Esophagus (tissue), 2 donors: ENCODE measurements around the gene GNA15. TPM values are rescaled to one million over a fixed set of nuclear protein-coding genes. Genes with fewer than 3 reads are reported as not detected.
"Not testable (repeated sequence)": the region's sequence is repeated elsewhere in the genome, so short reads cannot be mapped to it uniquely, and the experiment has no call there.

Source experiments
- H3K27ac ChIP-seq, 2 donors: one replicate each; pipeline ENCODE4 v1.5.1; 2013; ENCODE audit warnings: low read depth in 2 of 2, mild to moderate bottlenecking in 2 of 2, inconsistent platforms in 1 of 2, low read length in 1 of 2, moderate library complexity in 1 of 2
- H3K27me3 ChIP-seq, 2 donors: one replicate each; pipeline ENCODE4 v1.6.1; 2013; ENCODE audit warnings: low read length in 2 of 2, control low read depth in 1 of 2, mild to moderate bottlenecking in 1 of 2; ENCODE audit not compliant: insufficient read depth in 2 of 2, control insufficient read depth in 1 of 2
- H3K36me3 ChIP-seq, 2 donors: one replicate each; pipeline ENCODE4 v1.6.1; 2013; ENCODE audit warnings: low read length in 1 of 2; ENCODE audit not compliant: control insufficient read depth in 2 of 2, insufficient read depth in 2 of 2
- H3K4me1 ChIP-seq, 2 donors: one replicate each; pipeline ENCODE4 v1.6.1; 2013; ENCODE audit warnings: low read length in 1 of 2; ENCODE audit not compliant: control insufficient read depth in 2 of 2, insufficient read depth in 2 of 2
- H3K4me3 ChIP-seq, 2 donors: one replicate each; pipeline ENCODE4 v1.5.1; 2013; ENCODE audit warnings: low read length in 2 of 2, mild to moderate bottlenecking in 2 of 2, low read depth in 1 of 2, moderate library complexity in 1 of 2
- H3K9me3 ChIP-seq, 2 donors: one replicate each; pipeline ENCODE4 v1.6.1; 2013; ENCODE audit warnings: mild to moderate bottlenecking in 2 of 2, low read depth in 1 of 2, low read length in 1 of 2, moderate library complexity in 1 of 2; ENCODE audit not compliant: control insufficient read depth in 2 of 2, insufficient read depth in 1 of 2
- WGBS, 2 donors: extraction: QIAGEN DNeasy Blood & Tissue Kit; methylation state at CpG; one replicate each; pipeline ENCODE4 v1.1.7; 2013; 5-methylcytosine and 5-hydroxymethylcytosine counted together
- polyA plus RNA-seq, 2 donors: library from polyadenylated mRNA; stranded (reverse); fragments of 200-250 nt; gene quantifications; one replicate each; pipeline ENCODE4 v1.2.3, GENCODE V29; 2013
- donor health status: healthy with polysubstance abuse.
- donor health status: Bipolar disorder and iron deficiency.

Gene GNA15, protein sequence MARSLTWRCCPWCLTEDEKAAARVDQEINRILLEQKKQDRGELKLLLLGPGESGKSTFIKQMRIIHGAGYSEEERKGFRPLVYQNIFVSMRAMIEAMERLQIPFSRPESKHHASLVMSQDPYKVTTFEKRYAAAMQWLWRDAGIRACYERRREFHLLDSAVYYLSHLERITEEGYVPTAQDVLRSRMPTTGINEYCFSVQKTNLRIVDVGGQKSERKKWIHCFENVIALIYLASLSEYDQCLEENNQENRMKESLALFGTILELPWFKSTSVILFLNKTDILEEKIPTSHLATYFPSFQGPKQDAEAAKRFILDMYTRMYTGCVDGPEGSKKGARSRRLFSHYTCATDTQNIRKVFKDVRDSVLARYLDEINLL
- polyA plus RNA-seq = 100 to 1,000 TPM; 118 to 135 TPM

DNA sequence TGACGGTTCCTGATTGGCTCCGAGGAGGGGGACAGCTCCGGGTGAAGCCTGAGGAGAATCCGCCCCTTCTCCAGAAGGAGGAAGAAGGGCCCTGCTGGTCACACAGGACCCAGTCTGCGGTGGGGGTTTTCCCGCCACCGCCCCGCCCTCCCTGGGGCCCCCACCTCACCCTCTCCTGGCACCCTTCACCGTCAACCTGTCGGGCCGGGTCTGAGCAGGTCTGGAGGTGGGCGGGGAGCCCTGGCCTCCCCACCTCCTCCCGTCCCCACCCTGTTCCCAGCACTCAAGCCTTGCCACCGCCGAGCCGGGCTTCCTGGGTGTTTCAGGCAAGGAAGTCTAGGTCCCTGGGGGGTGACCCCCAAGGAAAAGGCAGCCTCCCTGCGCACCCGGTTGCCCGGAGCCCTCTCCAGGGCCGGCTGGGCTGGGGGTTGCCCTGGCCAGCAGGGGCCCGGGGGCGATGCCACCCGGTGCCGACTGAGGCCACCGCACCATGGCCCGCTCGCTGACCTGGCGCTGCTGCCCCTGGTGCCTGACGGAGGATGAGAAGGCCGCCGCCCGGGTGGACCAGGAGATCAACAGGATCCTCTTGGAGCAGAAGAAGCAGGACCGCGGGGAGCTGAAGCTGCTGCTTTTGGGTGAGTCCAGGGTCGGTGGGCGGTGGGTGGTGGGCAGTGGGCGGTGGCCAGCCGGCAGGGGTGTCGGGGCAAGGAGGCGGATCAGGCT, at the start of gene GNA15:
Gene GNA15 (plus strand): TSS at position 73 of the 723 bp plus-strand sequence. CDS start 418 bp downstream, at position 491.
- H3K4me1 ChIP-seq = peaks cover 2 to 9% of the 10 kb centered on the region in 2 donors
- no peaks in the 10 kb centered on the region for H3K36me3 ChIP-seq
- peak within 1 kb of the TSS; percentile 93 to 94 for H3K27ac ChIP-seq
- peak within 1 kb of the TSS; percentile 68 to 83 for H3K4me3 ChIP-seq
- peaks cover 0 to 2% of the 10 kb centered on the region in 2 donors for H3K9me3 ChIP-seq
- no peaks in the 10 kb centered on the region for H3K27me3 ChIP-seq
- WGBS, 2 donors = 36 to 47% methylated on average over 34 to 40 of the region's 40 CpGs

DNA sequence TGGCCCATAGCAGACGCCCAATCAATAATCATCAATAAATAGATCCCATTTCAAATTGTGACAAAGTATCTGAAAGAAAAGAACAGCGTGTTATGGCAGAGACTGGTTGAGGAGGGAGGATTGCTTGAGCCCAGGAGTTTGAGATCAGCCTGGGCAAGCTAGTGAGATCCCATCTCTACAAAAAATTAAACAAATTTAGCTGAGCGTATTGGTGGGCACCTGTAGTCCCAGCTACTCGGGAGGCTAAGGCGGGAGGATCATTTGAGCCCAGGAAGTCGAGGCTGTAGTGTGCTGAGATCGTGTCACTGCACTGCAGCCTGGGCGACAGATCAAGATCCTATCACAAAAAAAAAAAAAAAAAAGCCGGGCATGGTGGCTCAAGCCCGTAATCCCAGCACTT, 48.1 kb upstream of the GNA15 start:
- H3K36me3 ChIP-seq = no peaks in the 10 kb centered on the region
- no peak overlapping the region for H3K4me3 ChIP-seq
- H3K27me3 ChIP-seq = no peaks in the 10 kb centered on the region
- no peaks in the 10 kb centered on the region for H3K4me1 ChIP-seq
- 83 to 84% methylated on average over 9 to 10 of the region's 10 CpGs for WGBS, 2 donors
- H3K27ac ChIP-seq = no peak overlapping the region
- H3K9me3 ChIP-seq = no peaks in the 10 kb centered on the region

DNA sequence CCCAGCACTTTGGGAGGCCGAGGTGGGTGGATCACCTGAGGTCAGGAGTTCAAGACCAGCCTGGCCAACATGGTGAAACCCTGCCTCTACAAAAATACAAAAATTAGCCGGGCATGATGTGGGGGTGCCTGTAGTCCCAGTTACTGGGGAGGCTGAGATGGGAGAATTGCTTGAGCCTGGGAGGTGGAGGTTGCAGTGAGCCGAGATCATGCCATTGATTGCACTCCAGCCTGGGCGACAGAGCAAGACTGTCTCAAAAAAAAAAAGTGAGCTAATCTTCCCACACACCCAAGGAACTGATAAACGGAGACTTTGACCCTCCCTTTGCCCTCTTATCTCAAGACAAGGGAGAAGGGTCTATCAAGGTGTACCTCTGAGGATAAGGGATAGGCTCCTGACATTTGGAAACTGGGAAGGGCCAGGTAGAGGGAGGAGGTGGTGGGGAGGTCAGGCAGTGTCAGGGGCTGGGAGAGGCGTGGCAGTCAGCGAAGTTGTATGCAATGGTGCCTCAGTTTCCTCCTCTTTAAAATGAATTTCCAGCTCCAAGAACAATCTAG, 46.5 kb upstream of the GNA15 start:
- WGBS, 2 donors = 80 to 81% methylated on average over 7 of the region's 7 CpGs
- H3K4me1 ChIP-seq, H3K36me3 ChIP-seq, H3K4me3 ChIP-seq, H3K27me3 ChIP-seq, H3K9me3 ChIP-seq, H3K27ac ChIP-seq: not testable (repeated sequence)

DNA sequence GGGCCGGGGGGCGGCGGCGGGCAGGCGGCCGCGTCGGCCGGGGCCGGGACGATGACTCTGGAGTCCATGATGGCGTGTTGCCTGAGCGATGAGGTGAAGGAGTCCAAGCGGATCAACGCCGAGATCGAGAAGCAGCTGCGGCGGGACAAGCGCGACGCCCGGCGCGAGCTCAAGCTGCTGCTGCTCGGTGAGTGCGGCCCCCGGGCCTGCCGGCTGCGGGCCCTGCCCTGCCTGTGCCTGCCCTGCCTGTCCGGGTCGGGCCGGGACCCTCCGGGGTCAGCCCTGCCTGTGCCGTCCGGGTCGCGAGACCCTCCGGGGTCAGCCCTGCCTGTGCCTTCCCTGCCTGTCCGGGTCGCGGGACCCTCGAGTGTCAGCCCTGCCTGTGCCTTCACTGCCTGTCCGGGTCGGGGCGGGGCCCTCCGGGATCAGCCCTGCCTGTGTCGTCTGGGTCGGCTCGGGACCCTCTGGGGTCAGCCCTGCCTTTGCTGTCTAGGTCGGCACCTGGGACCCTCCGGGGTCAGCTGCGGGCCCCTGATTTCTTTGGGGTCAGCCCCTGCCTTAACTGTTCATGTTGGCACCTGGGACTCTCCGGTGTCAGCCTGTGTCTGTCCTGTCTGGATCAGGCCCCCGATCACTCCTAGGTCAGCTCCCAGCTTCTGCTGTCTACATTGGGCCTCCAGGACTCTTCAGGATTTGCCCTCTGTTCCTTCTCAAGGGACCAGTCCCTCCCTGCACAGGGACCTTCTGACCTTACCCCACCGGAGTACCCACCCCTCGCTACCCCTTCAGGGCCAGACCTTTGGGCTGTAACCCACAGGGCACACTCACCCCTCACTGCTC, 41.0 kb upstream of the GNA15 start:
- peaks cover 23 to 40% of the 10 kb centered on the region in 2 donors for H3K4me1 ChIP-seq
- H3K27ac ChIP-seq = peak overlapping the region; percentile 59 to 73
- H3K9me3 ChIP-seq = no peaks in the 10 kb centered on the region
- no peaks in the 10 kb centered on the region for H3K36me3 ChIP-seq
- H3K4me3 ChIP-seq = peak overlapping the region; percentile 65 to 97
- H3K27me3 ChIP-seq = no peaks in the 10 kb centered on the region
- WGBS, 2 donors = 1 to 2% methylated on average over 32 to 57 of the region's 57 CpGs

DNA sequence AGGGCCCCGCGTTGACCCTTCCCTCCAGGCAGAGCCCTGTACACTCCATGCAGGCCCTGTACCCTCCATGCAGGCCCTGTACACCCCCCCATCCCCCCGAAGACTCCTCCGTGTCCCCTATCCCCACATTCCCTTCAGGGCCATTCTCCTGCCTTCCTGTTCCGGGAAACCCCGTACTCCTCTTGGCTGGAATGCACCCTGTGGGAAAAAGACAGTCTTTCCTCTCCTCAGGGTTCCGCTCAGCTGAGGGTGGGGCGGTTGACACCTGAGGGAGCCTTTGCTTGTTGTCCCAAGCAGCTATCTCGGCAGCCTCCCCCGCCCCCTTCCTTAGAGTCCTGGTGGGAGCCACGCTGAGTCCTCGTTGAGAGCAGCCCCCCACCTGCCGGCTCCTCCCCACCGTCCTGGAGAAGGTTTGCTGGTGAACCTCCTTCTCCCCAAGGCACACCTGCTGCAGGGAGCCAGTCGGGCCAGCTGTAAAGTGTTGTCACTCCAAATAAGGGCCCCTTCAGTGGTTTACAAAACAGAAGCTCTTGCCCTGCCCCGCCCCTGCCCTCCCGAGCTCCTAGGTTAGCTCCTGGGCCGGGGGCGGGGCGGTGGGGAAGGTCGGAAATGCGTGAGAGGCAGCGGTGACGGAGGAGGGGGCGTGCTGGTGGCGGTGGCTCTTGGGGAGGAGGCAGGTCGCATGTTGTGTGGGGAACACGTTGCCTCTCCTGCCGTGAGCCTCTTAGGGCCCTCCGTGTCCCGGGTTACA, 40.2 kb upstream of the GNA15 start:
- 6% methylated on average over 31 of the region's 31 CpGs for WGBS, 2 donors
- no peaks in the 10 kb centered on the region for H3K27me3 ChIP-seq
- H3K9me3 ChIP-seq = no peaks in the 10 kb centered on the region
- peak overlapping the region in 1 of 2 donors; percentile 59 for H3K27ac ChIP-seq
- H3K4me3 ChIP-seq = peak overlapping the region; percentile 65 to 97
- peaks cover 23 to 43% of the 10 kb centered on the region in 2 donors for H3K4me1 ChIP-seq
- peaks cover 0 to 2% of the 10 kb centered on the region in 2 donors for H3K36me3 ChIP-seq

DNA sequence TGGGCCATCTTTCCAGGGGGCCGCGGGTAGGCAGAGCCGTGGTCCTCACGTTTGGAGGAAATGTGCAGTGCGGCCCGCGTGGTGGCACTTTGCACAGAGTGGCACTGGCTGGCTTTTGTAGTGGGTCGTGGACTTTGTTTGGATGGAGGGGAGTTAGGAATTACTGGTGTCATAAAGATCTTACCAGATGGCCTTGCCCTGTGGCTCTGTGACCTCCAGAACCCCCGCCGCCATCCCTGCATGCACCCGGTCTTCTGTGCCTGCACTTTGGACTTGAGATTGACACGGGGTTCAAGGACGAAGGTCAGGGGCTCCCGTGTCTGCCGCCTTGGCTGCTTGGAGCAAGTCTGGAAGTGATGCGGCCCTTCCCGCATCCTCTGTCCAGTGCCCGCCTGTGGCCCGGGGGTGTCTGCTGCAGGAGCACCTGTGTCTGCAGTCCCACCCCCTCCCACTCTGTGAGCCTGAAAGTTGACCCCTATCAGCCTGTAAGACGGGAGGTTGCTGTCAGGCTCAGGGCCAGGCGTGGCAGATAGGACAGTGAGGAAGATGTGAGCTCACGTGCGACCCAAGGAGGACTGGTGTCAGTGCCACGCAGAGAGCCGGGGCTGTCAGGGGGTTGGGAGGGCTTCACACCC, 39.4 kb upstream of the GNA15 start:
- peaks cover 0 to 2% of the 10 kb centered on the region in 2 donors for H3K36me3 ChIP-seq
- H3K4me3 ChIP-seq = peak overlapping the region in 1 of 2 donors; percentile 65
- 31 to 32% methylated on average over 25 of the region's 25 CpGs for WGBS, 2 donors
- no peaks in the 10 kb centered on the region for H3K9me3 ChIP-seq
- peak overlapping the region; percentile 14 to 66 for H3K27ac ChIP-seq
- H3K4me1 ChIP-seq = peaks cover 23 to 43% of the 10 kb centered on the region in 2 donors
- H3K27me3 ChIP-seq = no peaks in the 10 kb centered on the region

DNA sequence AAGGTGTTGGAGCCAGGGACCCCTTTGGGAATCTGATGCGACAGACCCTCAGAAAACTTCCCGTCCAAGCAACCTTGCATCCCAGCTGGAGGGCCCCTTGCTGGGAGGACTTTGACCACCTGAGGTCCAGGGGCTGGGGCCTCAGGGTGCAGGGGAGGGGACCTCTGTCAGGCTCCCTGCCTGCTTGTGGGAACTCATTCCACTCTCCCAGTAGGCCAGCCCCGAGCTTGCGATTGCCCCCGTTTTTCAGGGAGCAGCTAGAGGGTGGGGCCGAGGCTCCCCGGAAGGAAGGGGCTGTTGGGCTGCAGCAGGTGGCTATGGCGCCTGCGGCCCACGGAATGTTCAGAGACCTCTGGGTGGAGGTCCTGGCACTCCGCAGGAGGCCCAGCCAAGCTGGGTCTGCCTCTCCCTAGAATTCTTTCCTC, 38.9 kb upstream of the GNA15 start:
- peaks cover 23 to 43% of the 10 kb centered on the region in 2 donors for H3K4me1 ChIP-seq
- peaks cover 0 to 2% of the 10 kb centered on the region in 2 donors for H3K36me3 ChIP-seq
- H3K9me3 ChIP-seq = no peaks in the 10 kb centered on the region
- H3K27me3 ChIP-seq = no peaks in the 10 kb centered on the region
- peak overlapping the region; percentile 4 to 26 for H3K4me3 ChIP-seq
- WGBS, 2 donors = 29 to 37% methylated on average over 8 to 11 of the region's 11 CpGs
- H3K27ac ChIP-seq = peak overlapping the region; percentile 14 to 66

DNA sequence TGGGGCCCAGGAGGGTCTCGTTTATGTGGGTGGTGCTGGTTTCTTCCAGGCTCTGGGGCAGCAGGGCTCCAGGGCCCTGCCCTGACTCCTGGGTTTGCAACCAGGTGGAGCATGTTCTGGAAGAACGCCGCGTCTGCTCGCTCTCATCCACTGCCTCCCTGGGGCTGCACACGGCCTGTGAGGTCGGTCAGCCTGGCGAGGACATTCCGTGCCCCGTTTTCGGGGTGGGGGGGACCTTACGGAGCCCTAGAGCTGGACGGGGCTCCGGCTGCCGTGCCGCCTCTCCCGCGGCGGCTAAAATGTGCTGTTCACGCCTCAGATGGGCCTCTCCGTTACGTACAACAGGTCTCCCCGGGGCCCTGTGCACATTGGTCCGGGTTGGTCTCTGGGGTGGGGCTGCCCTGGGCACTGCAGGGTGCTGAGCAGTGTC, 38.4 kb upstream of the GNA15 start:
- peak overlapping the region; percentile 66 to 85 for H3K27ac ChIP-seq
- no peaks in the 10 kb centered on the region for H3K9me3 ChIP-seq
- H3K36me3 ChIP-seq = peaks cover 0 to 2% of the 10 kb centered on the region in 2 donors
- no peaks in the 10 kb centered on the region for H3K27me3 ChIP-seq
- H3K4me1 ChIP-seq = peaks cover 23 to 43% of the 10 kb centered on the region in 2 donors
- 40 to 42% methylated on average over 24 of the region's 24 CpGs for WGBS, 2 donors
- peak overlapping the region; percentile 4 to 26 for H3K4me3 ChIP-seq
